ENCODE data around the gene PRDM5. TPM values are rescaled to one million over a fixed set of nuclear protein-coding genes. Genes with fewer than 3 reads are reported as not detected.

The PRDM5 gene
- total and polyA plus RNA-seq, 10 of the 15 experiments (the other 5 are each of a cell fraction or from before 2014, with no cell fraction given) = 0.07 TPM; not detected in 9

GRCh38 chr4:120653804-120654573, 268.5 kb downstream of the PRDM5 start:
- no TSS peak for BruUV-seq (replicated peaks)
- SMC1A ChIA-PET (ENCODE audit: uncharacterized antibody, unreplicated experiment) = no interaction called here
- no peaks in the 10 kb centered on the region for H3K9me3 ChIP-seq (replicated peaks; ENCODE audit: control insufficient read depth, insufficient read depth, low read length)
- peaks cover 0 to 1% of the 10 kb centered on the region in 2 experiments; a peak in 1 of 4 replicates for H3K27me3 ChIP-seq (replicated peaks in 1 of 2; ENCODE audit: control insufficient read depth in 2 of 2, insufficient read depth in 2 of 2, low read length in 1 of 2)
- WGBS (ENCODE audit: insufficient coverage, insufficient replicate concordance, low lambda C conversion rate, missing lambda C conversion rate) = 28% methylated on average over 2 of the region's 2 CpGs
- FAIRE-seq (no peak), DNase-seq (ENCODE audit: low read depth, low spot score) (no peak), ATAC-seq (no peak)
- no peak overlapping the region for H3K9ac ChIP-seq (ENCODE audit: control insufficient read depth, insufficient read depth, low read length)
- H3K36me3 ChIP-seq (ENCODE audit: control insufficient read depth in 2 of 2, insufficient read depth in 2 of 2, low read length in 1 of 2) = no peaks in the 10 kb centered on the region
- in situ Hi-C loops (cut with MboI) (no loop called here), intact Hi-C loops (cut with micrococcal nuclease; ENCODE audit: unreplicated experiment) (no loop called here)
- CTCF ChIA-PET = no interaction called here
- H3K4me2 ChIP-seq (ENCODE audit: control insufficient read depth, insufficient read depth) = no peak overlapping the region
- no peaks in the 10 kb centered on the region for H3K4me1 ChIP-seq (ENCODE audit: control insufficient read depth, insufficient read depth, low read length)
- no peak overlapping the region for H3K4me3 ChIP-seq
- H3K27ac ChIP-seq (ENCODE audit: control insufficient read depth, insufficient read depth) = no peak overlapping the region
- H4K20me1 ChIP-seq (ENCODE audit: control insufficient read depth, insufficient read depth) = no peaks in the 10 kb centered on the region
- H3K79me2 ChIP-seq (ENCODE audit: control insufficient read depth, insufficient read depth, low read length) = no peaks in the 10 kb centered on the region
- RAD21 ChIA-PET (ENCODE audit: unreplicated experiment) = no interaction called here
- POLR2A ChIA-PET = no interaction called here
- no peak overlapping the region for H2AFZ ChIP-seq (ENCODE audit: control insufficient read depth, low read depth, low read length)
- TF ChIP-seq ZBTB4 (CRISPR knock-in tag; IDR thresholded peaks at IDR 0.05) (no peak), KDM1A (IDR thresholded peaks at IDR 0.05; ENCODE audit: borderline replicate concordance) (no peak), SUPT20H (IDR thresholded peaks at IDR 0.05; ENCODE audit: borderline replicate concordance, control insufficient read depth, low read depth, low read length) (no peak), CBX5 (IDR thresholded peaks at IDR 0.05; ENCODE audit: low read depth) (no peak), TCF7 (IDR thresholded peaks at IDR 0.05; ENCODE audit: borderline replicate concordance) (no peak), NKRF (conservative IDR thresholded peaks at IDR 0.05) (no peak), ZBTB33 (IDR thresholded peaks at IDR 0.05) (no peak), MEF2B (IDR thresholded peaks at IDR 0.05; ENCODE audit: partially characterized antibody, poor library complexity, severe bottlenecking) (no peak), USF2 (IDR thresholded peaks at IDR 0.05; ENCODE audit: borderline replicate concordance, low read depth, low read length) (no peak), BHLHE40 (IDR thresholded peaks at IDR 0.05; ENCODE audit: borderline replicate concordance in 1 of 2, low read depth in 2 of 2, low read length in 1 of 2) (no peak), SUZ12 (IDR thresholded peaks at IDR 0.05; ENCODE audit: unreplicated experiment) (no peak), BCL3 (IDR thresholded peaks at IDR 0.05; ENCODE audit: borderline replicate concordance, insufficient read depth, low read depth, low read length, poor library complexity, severe bottlenecking) (no peak)
